ENCODE results near the gene SUGCT. TPM values are rescaled to one million over a fixed set of nuclear protein-coding genes. Genes with fewer than 3 reads are reported as not detected.

SUGCT gene
- total and polyA plus RNA-seq, 8 donors, result 2.0 to 4.2 (median 2.9) TPM

- TF ChIP-seq CTCF (IDR thresholded peaks at IDR 0.05), result no peak
- ATAC-seq (no peak), DNase-seq (no peak)
- H3K36me3 ChIP-seq, result no peaks in the 10 kb centered on the region
- H3K4me1 ChIP-seq, result no peaks in the 10 kb centered on the region
- H3K4me3 ChIP-seq, result no peak overlapping the region
- H3K9me3 ChIP-seq, result peaks cover 0 to 11% of the 10 kb centered on the region in 2 donors
- no peaks in the 10 kb centered on the region for H3K27me3 ChIP-seq
- intact Hi-C loops (cut with DNase I), result no loop called here
- H3K27ac ChIP-seq, result no peak overlapping the region
Observed at GRCh38 chr7:40341836-40342235, 207.0 kb downstream of the SUGCT start.

GRCh38 chr7:40346554-40346953, 211.7 kb downstream of the SUGCT start:
- Histone ChIP-seq H3K4me3 (no peak overlapping the region), H3K27ac (no peak overlapping the region), H3K36me3 (no peaks in the 10 kb centered on the region), H3K4me1 (no peaks in the 10 kb centered on the region), H3K9me3 (no peaks in the 10 kb centered on the region), H3K27me3 (no peaks in the 10 kb centered on the region)
- DNase-seq (no peak), ATAC-seq (no peak)
- TF ChIP-seq CTCF (IDR thresholded peaks at IDR 0.05), result no peak
- intact Hi-C loops (cut with DNase I), result no loop called here

GRCh38 chr7:40348126-40348728, 213.4 kb downstream of the SUGCT start:
- ATAC-seq, result no peak
- intact Hi-C loops (cut with DNase I), result no loop called here

GRCh38 chr7:40350100-40350499, 215.3 kb downstream of the SUGCT start:
- no peaks in the 10 kb centered on the region for H3K9me3 ChIP-seq
- ATAC-seq (no peak), DNase-seq (no peak)
- intact Hi-C loops (cut with DNase I), result no loop called here
- TF ChIP-seq CTCF (IDR thresholded peaks at IDR 0.05), result no peak
- H3K27me3 ChIP-seq, result no peaks in the 10 kb centered on the region
- H3K36me3 ChIP-seq, result no peaks in the 10 kb centered on the region
- H3K4me1 ChIP-seq, result no peaks in the 10 kb centered on the region
- no peak overlapping the region for H3K4me3 ChIP-seq
- no peak overlapping the region for H3K27ac ChIP-seq

More at GRCh38 chr7:40348126-40348728, 213.4 kb downstream of the SUGCT start:
- no peak for DNase-seq
- no peak overlapping the region for H3K4me3 ChIP-seq
- no peak overlapping the region for H3K27ac ChIP-seq
- no peak for TF ChIP-seq CTCF (IDR thresholded peaks at IDR 0.05)
- no peaks in the 10 kb centered on the region for H3K27me3 ChIP-seq
- no peaks in the 10 kb centered on the region for H3K9me3 ChIP-seq
- H3K36me3 ChIP-seq, result no peaks in the 10 kb centered on the region
- no peaks in the 10 kb centered on the region for H3K4me1 ChIP-seq

- H3K4me3 ChIP-seq, result no peak overlapping the region
- TF ChIP-seq CTCF (IDR thresholded peaks at IDR 0.05), result no peak
- intact Hi-C loops (cut with DNase I), result no loop called here
- H3K9me3 ChIP-seq, result no peaks in the 10 kb centered on the region
- DNase-seq, result peak in 1 of 4 donors; percentile 48
- no peak overlapping the region for H3K27ac ChIP-seq
- no peaks in the 10 kb centered on the region for H3K36me3 ChIP-seq
- H3K4me1 ChIP-seq, result no peaks in the 10 kb centered on the region
- no peak for ATAC-seq
- no peaks in the 10 kb centered on the region for H3K27me3 ChIP-seq
Observed at GRCh38 chr7:40354711-40355110, 219.9 kb downstream of the SUGCT start.

All from left lung (tissue), 10 donors.